ENCODE data around the gene HLA-DMB.

The HLA-DMB gene

DNA sequence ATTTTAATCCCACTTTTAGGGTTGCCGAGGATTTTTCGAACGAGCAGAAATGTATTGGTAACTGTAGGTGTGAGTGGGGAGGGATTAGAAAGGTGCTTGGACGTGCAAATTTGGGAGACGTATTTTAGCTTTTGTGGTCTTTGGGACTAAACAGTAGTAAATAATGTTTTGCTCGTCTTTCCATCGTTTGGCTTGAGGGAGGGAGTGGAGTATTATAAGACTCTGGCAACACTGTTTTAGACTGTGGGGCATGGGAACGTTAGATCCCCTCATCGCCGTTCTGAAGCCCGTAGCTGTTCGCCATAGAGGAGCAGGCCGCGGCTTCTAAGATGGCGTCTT lies 30.4 kb upstream of the HLA-DMB start:
- TF ChIP-seq, protein P1, sequence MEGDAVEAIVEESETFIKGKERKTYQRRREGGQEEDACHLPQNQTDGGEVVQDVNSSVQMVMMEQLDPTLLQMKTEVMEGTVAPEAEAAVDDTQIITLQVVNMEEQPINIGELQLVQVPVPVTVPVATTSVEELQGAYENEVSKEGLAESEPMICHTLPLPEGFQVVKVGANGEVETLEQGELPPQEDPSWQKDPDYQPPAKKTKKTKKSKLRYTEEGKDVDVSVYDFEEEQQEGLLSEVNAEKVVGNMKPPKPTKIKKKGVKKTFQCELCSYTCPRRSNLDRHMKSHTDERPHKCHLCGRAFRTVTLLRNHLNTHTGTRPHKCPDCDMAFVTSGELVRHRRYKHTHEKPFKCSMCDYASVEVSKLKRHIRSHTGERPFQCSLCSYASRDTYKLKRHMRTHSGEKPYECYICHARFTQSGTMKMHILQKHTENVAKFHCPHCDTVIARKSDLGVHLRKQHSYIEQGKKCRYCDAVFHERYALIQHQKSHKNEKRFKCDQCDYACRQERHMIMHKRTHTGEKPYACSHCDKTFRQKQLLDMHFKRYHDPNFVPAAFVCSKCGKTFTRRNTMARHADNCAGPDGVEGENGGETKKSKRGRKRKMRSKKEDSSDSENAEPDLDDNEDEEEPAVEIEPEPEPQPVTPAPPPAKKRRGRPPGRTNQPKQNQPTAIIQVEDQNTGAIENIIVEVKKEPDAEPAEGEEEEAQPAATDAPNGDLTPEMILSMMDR (conservative IDR thresholded peaks at IDR 0.05; ENCODE audit: low read length) = no peak
- no peak for DNase-seq (ENCODE audit: low read depth)
- H3K4me3 ChIP-seq (ENCODE audit: low read length) = peak overlapping the region; percentile 97

DNA sequence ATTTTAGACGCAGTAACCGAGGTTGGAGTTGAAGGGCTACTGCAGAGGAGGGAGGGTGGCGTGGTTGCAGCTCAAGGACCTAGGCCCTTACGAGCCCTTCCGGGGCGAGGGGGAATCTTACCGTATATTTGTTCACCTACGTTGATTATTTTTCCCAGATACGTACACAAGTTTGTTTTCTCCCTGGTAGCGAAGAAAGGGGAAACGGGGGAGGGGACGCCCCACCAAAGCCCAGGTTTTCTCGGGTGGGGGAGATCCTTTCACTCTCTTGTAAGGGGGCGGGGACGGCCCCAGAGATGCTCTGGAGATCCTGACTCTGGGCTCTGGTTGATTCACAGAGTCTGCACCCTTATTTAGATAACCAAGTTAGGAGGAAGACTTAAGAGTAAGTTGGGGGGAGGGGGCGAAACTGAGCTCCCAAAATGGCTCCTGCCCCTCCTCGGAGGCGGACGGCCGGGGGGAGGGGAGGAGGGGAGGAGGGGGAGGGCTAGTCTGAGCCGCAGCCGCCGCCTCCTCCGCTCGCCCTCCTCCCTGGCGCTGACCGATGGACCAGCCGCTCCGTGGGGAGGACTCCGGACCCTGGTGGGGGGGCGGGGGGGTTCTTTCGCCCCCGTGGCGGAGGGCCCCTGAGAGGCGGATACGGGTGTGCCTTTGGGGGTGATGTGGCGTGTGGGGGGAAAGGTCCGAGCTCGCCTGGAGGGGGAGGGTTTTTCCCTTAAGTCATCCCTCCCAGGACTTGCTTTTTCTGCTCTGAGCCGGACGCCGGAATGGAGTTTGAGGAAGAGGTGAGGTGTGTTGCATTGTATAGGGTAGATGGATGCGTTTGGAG lies 29.8 kb upstream of the HLA-DMB start:
- DNase-seq (ENCODE audit: low read depth) = peak; percentile 94
- peak overlapping the region; percentile 97 for H3K4me3 ChIP-seq (ENCODE audit: low read length)
- TF ChIP-seq, protein P1 (conservative IDR thresholded peaks at IDR 0.05; ENCODE audit: low read length) = no peak

DNA sequence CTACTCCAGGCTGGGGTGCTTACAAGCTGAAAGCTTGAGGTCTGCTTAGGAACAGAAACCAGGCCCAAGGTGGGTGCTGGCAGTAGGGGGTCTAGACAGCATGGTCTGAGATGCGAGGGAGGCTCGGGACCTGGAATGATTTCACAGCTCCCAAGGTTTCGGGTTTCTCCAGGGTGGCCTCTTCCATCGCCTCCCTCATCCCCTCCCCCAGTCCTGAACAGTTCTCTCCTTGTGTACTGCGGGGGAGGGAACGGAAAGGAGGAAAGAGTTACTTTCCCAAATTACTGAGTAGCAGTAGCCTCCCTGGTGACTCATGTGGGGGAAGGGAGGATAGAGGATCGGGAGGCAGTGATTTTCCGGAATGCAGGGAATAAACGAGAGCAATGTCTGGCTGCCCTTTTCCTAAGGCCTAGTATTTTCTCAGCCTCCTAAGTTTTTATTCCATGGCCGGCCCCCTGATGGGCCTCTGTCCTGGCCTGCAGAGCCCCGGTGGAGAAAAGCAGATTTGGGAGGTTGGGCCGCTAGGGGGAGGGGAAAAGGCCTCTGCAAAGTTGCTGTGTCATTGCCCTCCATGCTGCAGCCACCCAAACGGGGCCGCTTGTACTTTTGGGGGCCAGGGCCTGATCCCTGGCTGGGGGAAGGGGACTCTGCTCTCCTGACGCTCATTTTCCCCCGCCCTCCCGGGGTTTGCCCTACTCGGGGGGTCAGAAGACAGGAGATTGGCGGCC lies 29.0 kb upstream of the HLA-DMB start:
- TF ChIP-seq, protein P1 (conservative IDR thresholded peaks at IDR 0.05; ENCODE audit: low read length) = peak; percentile 20; the same call in 1 of the 2 replicates
- peak; percentile 96 for DNase-seq (ENCODE audit: low read depth)
- peak overlapping the region; percentile 97 for H3K4me3 ChIP-seq (ENCODE audit: low read length)

GRCh38 chr6:32968867-32969684 lies 28.2 kb upstream of the HLA-DMB start:
- DNase-seq (ENCODE audit: low read depth) = peak; percentile 79
- peak overlapping the region; percentile 97 for H3K4me3 ChIP-seq (ENCODE audit: low read length)
- TF ChIP-seq, protein P1 (conservative IDR thresholded peaks at IDR 0.05; ENCODE audit: low read length) = peak; percentile 37

DNA sequence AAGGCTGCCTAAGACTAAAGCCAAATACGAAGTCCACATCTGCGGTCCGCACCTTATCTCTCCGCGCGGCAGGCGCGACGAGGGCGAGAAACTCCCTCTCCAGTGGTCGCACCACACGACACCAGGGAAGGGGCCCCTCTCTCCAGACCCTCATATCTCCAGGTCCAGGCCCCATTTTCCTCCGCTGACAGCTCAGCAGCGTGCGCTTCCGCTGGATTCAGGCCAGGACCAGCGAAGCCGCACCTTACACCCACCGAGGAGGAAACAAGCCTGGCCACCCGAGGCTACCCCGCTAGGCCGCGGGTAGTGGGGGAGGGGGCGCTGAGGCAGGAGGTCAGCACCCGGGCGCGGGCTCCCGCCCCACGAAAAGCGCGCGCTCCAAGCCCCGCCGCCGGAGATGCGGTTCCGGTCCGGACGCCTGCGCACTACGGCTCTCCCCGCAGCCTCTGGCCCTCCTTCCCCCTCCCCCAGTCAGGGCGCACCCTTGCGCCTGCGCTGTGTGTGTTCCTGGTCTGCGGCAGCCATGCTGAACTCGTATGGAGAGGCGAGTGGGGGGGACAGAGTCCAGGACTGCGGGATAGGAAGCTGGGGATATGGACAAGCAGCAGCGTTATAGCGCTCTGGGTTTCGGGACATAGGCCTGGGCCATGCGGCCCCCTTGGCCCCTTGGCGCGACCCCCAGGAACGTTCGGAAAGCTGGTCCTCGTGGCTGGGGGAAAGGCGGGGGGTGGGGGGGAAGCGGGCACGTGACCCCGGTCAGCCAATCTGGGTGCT lies 27.5 kb upstream of the HLA-DMB start, which contains the start of gene BRD2:
BRD2 (plus strand) TSS at position 502 of the 774 bp plus-strand sequence. CDS start 4,305 bp downstream, outside the sequence.
- peak; percentile 95 for DNase-seq (ENCODE audit: low read depth)
- H3K4me3 ChIP-seq (ENCODE audit: low read length) = peak within 1 kb of the TSS; percentile 97
- TF ChIP-seq, protein P1 (conservative IDR thresholded peaks at IDR 0.05; ENCODE audit: low read length) = no peak

Data from AG10803 (cell line).